Stimulated activated CD4-positive, alpha-beta T cell treated with anti-CD3 and anti-CD28 coated beads, TNF-alpha, amount 100 ng/mL, for 48 hours (primary cell): Measurements from ENCODE around the gene TMEM129.
A peak's percentile ranks its signal among the peaks of the same experiment; 100 is the strongest.
"Not testable (repeated sequence)": the region's sequence is repeated elsewhere in the genome, so short reads cannot be mapped to it uniquely, and the experiment has no call there.

ENCODE experiments used
- DNase-seq, 3 donors: peaks; one replicate each; pipeline ENCODE4 v3.0.0-alpha.2; 2020; ENCODE audit warnings: low read depth in 3 of 3

Gene TMEM129

DNA sequence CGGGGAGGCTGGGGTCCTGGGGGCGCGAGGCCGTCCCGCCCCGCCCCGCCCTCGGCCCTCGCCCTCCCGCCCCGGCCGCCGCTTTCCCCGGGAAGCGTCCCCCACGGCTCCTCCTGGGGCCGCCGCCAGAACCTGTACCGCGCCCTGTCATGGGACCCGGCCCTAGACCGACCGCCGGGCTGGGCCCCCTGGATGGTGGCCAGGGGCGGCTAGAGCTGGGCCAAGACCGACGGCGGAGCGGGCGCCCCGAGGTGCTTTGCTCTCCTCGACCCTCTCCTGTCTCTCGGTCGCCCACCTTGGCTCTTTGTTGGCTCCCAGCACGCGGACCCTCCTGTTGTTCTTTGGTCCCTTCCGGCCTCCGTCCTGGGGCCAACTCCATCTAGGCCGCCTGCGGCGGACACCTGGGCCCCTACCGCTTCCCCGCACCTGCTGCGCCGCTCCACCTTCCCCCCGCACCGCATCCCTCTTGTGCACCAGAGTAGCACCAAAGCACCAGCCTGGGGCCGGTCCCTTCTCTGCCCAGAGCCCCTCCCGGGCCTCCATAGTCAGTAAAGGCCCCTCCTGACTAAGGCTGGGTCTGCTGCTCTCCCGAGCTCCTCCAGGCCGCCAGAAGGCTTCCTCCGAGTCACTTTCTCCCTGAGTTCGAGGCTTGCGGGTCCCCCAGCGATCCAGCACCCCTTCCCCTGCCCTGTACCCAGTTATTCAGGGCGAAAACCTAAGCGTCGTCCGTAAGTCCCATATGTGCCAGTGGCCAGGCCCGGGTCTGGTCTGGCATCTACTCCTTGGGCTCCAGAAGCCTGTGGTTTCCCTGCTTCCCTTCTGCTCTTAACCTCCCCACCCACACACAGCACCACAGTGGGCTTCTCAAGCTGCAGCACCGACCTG lies 785 bp upstream of the TMEM129 start:
- no peak for DNase-seq

GRCh38 chr4:1720163-1720983 lies 750 bp downstream of the TMEM129 start:
- no peak for DNase-seq

GRCh38 chr4:1718095-1718850 lies 2.9 kb downstream of the TMEM129 start:
- DNase-seq = no peak

- DNase-seq = no peak
These were observed 3.7 kb downstream of the TMEM129 start for GRCh38 chr4:1717129-1718094.

GRCh38 chr4:1716065-1716945 lies 4.8 kb downstream of the TMEM129 start:
- no peak for DNase-seq

DNA sequence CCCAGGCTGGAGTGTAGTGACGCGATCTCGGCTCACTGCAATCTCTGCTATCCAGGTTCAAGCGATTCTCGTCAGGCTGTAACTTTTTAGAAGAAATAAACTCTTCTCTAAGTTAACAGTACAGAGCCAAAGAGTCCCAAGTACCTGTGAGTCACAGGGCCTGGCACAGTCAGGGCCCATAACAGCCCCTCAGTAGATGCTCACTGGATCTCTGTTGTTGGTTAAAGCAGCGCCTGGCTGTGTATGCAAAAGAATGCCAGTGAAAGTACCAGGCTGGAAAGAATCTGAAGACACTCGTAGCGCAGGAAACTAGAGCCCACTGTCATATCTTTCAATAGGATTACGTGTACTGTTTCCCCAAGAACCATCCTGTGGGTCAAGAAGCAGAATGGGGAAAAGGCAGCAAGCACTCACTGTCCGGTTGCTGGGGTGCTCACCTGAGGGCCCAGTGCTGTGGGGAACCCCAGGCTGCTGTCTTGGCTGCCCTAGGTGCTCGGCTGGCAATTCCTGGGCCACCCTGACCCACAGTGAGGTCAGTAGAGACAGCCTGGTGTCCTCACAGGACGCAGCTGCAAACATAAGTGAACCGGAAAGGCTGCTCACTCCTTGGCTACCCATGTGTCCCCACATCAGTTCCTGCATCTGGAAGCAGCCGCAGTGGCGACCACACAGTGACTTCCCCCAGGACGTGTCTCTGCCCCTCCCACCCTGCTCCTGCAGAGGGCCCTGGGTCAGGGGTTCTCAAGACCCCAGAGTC lies 5.9 kb downstream of the TMEM129 start:
- DNase-seq = no peak

GRCh38 chr4:1714303-1715001 lies 6.7 kb downstream of the TMEM129 start:
- DNase-seq = no peak

DNA sequence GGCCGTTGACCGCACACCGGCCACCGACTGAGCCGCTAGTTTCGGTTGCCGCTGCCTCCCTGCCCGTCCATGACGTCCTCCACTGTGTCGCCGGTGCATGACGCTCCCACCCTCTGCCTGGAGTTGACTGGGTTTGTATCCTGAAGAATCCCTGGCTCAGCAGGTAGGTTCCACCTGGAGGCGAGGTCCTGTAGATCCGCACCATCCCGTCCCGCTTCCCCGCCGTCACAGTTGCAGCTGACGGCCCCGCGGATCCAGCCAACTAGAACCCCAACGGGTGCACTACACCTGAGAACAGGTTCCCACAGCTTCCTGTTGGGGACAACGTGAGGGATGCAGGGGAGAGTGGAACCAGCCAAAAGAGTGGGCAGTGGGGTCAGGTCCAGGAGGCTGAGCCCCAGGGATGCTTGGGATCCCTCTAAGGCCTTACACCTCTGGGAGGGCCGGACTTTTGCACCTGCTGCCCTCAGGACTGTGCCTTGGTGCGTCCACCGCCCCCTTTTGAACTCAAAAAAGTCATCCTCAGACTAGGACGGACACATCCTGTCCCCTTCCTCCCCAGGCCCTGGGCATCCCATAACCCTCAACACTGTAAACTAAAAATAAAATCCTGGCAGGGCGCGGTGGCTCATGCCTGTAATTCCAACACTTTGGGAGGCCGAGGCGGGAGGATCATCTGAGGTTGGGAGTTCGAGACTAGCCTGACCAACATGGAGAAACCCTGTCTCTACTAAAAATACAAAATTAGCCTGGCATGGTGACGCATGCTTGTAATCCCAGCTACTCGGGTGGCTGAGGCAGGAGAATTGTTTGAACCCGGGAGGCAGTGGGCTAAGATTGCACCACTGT lies 7.9 kb downstream of the TMEM129 start:
- DNase-seq = no peak

DNA sequence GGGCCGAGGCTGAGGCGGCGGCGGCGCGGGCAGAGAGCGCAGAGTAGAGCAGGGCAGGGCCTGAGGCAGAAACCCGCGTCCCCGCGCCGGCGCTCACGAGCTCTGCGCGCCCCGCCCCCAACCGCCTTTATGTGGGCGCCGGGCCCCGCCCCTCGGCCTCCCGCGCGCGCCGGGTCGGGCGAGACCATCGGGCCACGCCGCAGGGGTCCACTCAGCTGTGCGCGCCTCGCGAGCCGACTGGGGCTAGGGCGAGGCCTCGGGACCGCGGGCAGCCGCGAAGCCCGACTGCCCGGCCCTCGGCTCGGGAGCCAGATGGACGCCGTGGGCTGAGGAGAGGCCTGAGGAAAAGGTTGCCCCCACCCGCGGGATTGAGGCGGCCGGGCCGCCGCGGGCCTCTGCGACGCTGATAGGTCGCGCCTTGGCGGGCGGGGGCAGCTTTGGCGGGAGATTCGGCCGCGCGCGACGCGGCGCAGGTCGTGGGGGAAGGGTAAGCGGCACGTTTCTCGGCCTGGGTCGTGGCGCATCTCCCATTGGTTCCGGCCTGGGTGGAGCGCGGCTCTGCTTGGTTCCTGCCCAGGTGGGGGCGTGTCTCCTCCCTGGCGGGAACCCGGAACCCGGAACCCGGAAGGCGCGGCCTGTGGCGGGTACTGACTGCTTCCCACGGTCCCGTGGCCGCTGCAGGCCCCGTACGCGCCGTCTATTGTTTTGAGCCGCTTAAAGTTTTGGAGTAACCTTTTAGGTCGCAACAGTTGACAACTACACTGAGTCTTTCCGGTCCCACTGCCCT lies 8.7 kb downstream of the TMEM129 start, which contains the start of gene SLBP:
TSS of gene SLBP (minus strand) at position 104 of the 787 bp plus-strand sequence. CDS start 131 bp downstream, outside the sequence.
- DNase-seq = peak; percentile 98 to 99 (median 99)

- DNase-seq = no peak
These were observed 9.4 kb downstream of the TMEM129 start for GRCh38 chr4:1711571-1712215.

GRCh38 chr4:1711055-1711570 lies 10.0 kb downstream of the TMEM129 start:
- no peak for DNase-seq

GRCh38 chr4:1708581-1708980 lies 12.5 kb downstream of the TMEM129 start:
- DNase-seq = no peak

GRCh38 chr4:1706358-1706757 lies 14.8 kb downstream of the TMEM129 start:
- no peak for DNase-seq

GRCh38 chr4:1705732-1706131 lies 15.4 kb downstream of the TMEM129 start:
- no peak for DNase-seq

GRCh38 chr4:1703867-1704266 lies 17.3 kb downstream of the TMEM129 start:
- no peak for DNase-seq

GRCh38 chr4:1701671-1702070 lies 19.5 kb downstream of the TMEM129 start:
- not testable (repeated sequence) for DNase-seq
